GM18909 (cell line): ENCODE measurements around the gene NTM.
"Not testable (repeated sequence)": the region's sequence is repeated elsewhere in the genome, so short reads cannot be mapped to it uniquely, and the experiment has no call there.

ENCODE experiments used
- ATAC-seq: cut with Tn5 transposase; IDR thresholded peaks from one replicate; pipeline ENCODE4 v1.9.1; 2021; ENCODE audit warnings: mild to moderate bottlenecking; ENCODE audit not compliant: unreplicated experiment, poor library complexity

NTM gene

GRCh38 chr11:131418189-131418588 is 47.8 kb downstream of the NTM start:
- ATAC-seq: no peak

DNA sequence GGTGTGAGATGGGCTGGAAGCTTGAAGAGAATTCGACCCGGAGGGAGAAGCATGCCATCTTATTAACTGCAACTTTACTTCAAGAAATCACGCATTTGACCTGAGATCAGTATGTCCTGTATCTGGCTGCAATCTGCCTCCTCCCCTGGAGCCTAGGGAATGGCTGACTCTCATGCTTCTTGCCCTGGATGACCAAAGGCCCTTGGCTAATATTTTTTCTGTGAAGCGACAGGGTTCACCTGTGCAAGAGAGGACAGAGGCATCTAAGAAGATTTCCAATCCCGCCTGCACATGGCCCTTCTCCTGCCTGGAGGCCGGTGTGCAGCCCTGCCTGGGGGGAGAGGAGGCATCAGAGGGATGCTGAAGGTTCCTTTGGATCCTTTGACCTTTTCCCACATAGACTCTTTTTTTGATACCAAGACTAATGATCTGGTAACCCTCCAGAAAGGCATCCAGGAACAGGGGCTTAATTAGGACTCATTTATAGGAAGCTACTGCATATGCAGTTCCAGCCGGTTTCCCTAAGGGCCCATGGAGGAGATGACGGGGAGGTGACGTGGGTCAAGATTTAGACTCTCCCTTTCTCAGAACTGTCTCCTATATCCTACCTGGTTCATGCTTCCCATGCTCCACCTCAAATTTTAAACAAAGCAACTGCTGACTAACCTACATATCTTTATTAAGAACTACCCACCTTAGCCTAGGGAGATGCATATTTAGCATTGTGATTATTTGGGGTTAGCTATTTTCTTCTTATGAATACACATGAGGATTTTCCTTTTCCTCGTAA is 50.8 kb downstream of the NTM start:
- no peak for ATAC-seq

- no peak for ATAC-seq
These were observed 51.6 kb downstream of the NTM start for GRCh38 chr11:131422029-131422428.

DNA sequence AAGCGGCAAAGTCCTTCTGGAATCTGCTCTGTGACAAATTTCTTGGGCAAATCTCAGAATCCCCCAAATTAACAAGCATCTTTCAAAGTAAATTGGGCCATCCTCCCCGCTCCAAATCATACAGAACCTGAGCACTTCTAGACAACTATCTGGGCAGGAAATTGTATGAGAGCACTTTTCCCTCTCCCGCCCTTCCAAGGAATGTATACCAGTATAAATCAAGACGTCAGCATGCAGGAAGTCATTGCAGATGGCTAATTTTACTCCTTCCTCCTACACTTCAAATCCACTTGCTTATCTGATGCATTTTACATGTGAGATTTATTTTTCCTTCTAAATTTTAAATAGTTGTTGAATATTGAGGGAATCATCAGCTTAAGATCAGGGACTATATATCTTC is 52.1 kb downstream of the NTM start:
- ATAC-seq: no peak

- ATAC-seq: no peak
These were observed 53.3 kb downstream of the NTM start for GRCh38 chr11:131423688-131424087.

- ATAC-seq: not testable (repeated sequence)
These were observed 54.0 kb downstream of the NTM start for GRCh38 chr11:131424257-131424876.

DNA sequence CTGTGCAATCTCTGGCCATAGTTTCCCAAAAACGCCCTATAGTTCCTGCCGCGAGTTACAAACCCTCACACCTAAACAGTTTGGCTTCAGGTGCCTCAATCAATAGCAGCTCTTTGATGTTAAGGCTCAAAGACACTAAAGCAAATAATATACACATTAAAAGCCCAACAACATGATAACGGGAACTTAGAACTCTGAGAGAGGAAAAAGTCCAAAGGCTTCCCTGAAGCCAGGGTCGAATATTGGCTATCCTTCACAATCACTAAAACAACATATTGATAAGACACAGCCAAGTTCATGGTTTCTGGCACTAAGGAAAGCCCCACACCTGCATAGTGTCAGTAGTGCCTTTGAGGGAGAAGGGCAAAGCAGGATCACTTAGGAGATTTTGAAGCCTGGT is 54.9 kb downstream of the NTM start:
- ATAC-seq: no peak

DNA sequence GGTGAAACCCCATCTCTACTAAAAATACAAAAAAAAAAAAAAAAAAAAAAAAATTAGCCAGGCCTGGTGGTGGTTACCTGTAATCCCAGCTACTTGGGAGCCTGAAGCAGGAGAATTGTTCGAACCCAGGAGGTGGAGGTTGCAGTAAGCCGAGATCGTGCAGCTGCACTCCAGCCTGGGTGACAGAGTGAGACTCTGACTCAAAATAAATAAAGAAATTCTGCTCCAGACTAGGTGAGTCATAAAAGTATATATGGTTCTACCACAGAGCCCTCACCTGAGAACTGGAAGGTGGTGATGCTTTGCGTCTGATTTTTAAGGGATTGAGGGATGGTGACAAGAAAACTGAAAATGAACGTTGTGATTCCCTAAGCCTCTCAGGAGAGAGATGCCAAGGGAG is 58.4 kb downstream of the NTM start:
- ATAC-seq: no peak

GRCh38 chr11:131430473-131431208 is 60.2 kb downstream of the NTM start:
- ATAC-seq: no peak

- no peak for ATAC-seq
These were observed 70.8 kb downstream of the NTM start for GRCh38 chr11:131441051-131441810.

DNA sequence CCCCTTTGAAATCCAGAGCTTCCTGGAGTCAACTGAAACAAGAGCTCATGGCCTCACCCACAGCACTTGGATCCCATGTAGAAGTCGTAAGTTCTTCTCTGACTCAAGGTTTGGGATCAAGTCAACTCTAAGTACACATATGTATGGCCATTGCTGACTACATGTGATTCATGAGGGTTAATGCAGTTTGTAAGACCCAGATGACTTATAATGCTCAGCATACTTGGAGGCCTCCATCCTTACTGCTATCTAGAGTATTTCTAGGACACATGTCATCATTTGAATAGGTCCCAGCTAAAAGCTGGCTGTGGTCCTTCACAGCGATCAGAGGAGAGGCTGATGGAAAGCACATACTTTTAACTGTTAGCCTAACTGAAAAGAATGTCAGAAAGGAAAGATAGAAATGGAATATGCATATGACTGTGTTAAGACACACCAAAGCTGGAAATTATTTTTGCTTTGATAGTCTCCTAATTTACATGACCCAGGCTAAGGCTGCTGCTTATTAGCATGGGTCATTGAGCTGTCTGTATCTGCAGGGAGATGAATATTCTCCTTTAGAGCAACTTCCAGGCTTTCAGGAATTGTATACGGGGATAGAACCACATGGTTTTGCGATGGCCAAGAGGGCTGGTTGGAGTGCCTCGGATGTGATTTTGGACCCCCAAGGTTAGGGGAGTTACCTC is 76.3 kb downstream of the NTM start:
- ATAC-seq: no peak

GRCh38 chr11:131447277-131447815 is 76.9 kb downstream of the NTM start:
- ATAC-seq: no peak

- no peak for ATAC-seq
These were observed 77.5 kb downstream of the NTM start for GRCh38 chr11:131447898-131448297.

GRCh38 chr11:131449036-131450019 is 78.9 kb downstream of the NTM start:
- no peak for ATAC-seq

GRCh38 chr11:131454490-131454889 is 84.1 kb downstream of the NTM start:
- ATAC-seq: no peak

- no peak for ATAC-seq
These were observed 84.6 kb downstream of the NTM start for GRCh38 chr11:131454989-131455388.

DNA sequence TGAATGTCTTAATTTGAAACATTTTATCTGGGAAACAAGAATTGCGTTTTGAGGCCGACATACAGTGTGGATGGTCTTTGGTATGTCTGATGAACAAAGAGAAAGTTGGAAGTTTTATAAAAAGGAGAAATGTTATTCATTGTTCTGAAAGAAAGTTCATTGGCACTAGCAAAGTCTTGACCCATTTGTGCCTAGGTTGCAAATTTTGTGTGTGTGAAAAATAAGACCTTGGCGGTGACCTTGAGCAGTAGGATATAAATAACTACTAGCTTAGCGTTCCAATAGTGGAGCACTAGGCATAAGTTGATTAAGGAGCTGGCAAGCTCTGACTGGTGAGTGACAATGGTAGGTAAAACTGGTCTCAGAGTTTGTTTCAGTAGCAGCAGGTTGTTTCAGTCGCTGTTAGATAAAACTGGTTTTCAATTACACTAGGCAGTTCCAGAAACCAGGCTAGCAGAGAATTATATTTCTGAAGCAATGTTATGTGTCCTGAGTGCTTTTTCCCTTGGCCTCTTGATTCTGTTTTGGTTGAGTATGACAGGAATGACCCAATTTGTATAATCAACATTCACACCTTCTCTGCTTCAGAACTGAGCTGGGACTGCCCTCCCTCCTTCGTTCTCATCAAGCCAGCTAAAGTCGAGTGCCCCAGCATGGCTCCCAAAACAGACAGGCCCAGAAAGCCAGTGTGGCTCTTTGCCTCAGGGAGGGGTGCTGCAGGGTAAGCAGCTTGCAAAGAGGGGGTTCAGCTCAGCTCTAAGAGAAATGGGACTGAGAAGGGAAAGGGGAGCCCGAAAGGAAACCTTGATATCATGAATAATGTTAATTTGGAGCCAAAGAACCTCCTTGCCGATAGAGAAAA is 85.7 kb downstream of the NTM start:
- no peak for ATAC-seq

DNA sequence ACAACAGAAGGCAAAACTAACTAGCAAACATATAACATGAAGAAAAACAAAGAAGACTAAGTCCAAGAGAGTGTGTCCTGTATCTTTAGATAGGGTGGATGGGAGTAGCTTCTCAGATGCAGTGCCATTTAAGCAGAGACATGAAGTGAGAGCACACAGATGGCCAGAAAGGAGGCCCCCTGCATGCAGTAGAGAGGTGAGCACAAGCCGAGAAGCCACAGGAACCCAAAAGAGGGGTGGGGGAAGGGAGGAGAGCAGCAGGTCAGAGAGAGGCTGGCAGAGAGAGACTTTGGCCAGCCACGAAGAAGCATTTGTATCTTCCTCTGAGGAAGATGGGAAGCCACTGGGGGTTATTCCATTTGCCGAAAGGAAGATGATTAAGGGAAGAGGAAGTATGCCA is 86.7 kb downstream of the NTM start:
- ATAC-seq: no peak
